Hepatocyte (in vitro differentiated cells): ENCODE results near the gene CNR2.

Experiments used
- EZH2 ChIP-seq: fragments of 200-600 bp; sonication (generic); IDR thresholded peaks from 2 replicates; pipeline ENCODE4 v1.6.1; 2016; ENCODE audit warnings: antibody characterized with exemption, mild to moderate bottlenecking, borderline replicate concordance
- EZH2phosphoT487 ChIP-seq: fragments of 200-600 bp; sonication (generic); IDR thresholded peaks from one replicate; pipeline ENCODE4 v1.6.1; 2018; ENCODE audit warnings: antibody characterized with exemption, mild to moderate bottlenecking, low read depth, moderate library complexity; ENCODE audit not compliant: unreplicated experiment, severe bottlenecking
- TF ChIP-seq, protein P1 (sequence below): fragments of 200-600 bp; sonication (generic); IDR thresholded peaks from 2 replicates; pipeline ENCODE4 v1.5.1; 2016; ENCODE audit warnings: antibody characterized with exemption, mild to moderate bottlenecking; ENCODE audit not compliant: poor library complexity

DNA sequence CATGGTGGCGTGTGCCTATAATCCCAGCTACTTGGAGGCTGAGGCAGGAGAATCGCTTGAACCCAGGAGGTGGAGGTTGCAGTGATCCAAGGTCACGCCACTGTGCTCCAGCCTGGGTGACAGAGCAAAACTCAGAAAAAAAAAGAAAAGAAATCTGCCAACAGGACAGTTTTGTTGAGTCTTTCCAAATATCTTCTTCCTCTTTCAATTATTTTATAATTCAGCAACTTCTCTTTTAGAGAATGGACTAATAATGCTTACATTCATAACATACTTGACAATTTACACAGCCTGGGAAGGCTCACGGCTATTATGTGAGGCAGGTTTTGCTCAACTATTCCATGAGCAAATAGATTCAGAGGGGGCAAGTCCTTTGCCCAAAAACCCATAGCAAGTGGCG is 18.1 kb downstream of the CNR2 start:
- TF ChIP-seq, protein P1, sequence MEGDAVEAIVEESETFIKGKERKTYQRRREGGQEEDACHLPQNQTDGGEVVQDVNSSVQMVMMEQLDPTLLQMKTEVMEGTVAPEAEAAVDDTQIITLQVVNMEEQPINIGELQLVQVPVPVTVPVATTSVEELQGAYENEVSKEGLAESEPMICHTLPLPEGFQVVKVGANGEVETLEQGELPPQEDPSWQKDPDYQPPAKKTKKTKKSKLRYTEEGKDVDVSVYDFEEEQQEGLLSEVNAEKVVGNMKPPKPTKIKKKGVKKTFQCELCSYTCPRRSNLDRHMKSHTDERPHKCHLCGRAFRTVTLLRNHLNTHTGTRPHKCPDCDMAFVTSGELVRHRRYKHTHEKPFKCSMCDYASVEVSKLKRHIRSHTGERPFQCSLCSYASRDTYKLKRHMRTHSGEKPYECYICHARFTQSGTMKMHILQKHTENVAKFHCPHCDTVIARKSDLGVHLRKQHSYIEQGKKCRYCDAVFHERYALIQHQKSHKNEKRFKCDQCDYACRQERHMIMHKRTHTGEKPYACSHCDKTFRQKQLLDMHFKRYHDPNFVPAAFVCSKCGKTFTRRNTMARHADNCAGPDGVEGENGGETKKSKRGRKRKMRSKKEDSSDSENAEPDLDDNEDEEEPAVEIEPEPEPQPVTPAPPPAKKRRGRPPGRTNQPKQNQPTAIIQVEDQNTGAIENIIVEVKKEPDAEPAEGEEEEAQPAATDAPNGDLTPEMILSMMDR, result no peak
- TF ChIP-seq EZH2phosphoT487, result no peak
- TF ChIP-seq EZH2, result no peak
